HG02852 (cell line): ENCODE results near the gene LMTK2.

ENCODE experiments used
- ATAC-seq: cut with Tn5 transposase; IDR thresholded peaks from one replicate; pipeline ENCODE4 v1.9.1; 2021; ENCODE audit warnings: mild to moderate bottlenecking, moderate library complexity; ENCODE audit not compliant: unreplicated experiment

The LMTK2 gene

GRCh38 chr7:98106647-98107312, at the start of gene LMTK2:
LMTK2 (plus strand) TSS chr7:98106862; CDS start chr7:98107178, 316 bp downstream.
- peak; percentile 99 for ATAC-seq

GRCh38 chr7:98057157-98057556, 49.5 kb upstream of the LMTK2 start:
- no peak for ATAC-seq

- no peak for ATAC-seq
Measured at GRCh38 chr7:98058186-98058585, 48.5 kb upstream of the LMTK2 start.

DNA sequence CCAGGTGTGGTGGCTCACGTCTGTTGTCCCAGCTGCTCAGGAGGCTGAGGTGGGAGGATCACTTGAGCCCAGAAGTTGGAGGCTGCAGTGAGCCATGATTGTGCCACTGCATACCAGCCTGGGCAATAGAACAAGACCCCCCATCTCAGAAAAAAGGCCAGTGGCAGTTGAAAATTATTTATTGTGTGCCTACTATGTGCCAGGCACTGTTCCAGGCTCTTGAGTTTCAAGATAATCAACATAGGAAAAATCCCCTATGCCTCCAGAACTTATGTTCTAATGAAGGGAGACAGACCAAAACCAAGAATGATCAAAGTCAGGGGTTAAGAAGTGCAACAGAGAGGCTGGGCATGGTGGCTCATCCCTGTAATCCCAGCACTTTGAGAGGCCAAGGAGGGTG, 42.4 kb upstream of the LMTK2 start:
- no peak for ATAC-seq

GRCh38 chr7:98066208-98066607, 40.5 kb upstream of the LMTK2 start:
- ATAC-seq = no peak

GRCh38 chr7:98066934-98067507, 39.6 kb upstream of the LMTK2 start:
- ATAC-seq = no peak

GRCh38 chr7:98073047-98073446, 33.6 kb upstream of the LMTK2 start:
- ATAC-seq = no peak

GRCh38 chr7:98075801-98076200, 30.9 kb upstream of the LMTK2 start:
- no peak for ATAC-seq

DNA sequence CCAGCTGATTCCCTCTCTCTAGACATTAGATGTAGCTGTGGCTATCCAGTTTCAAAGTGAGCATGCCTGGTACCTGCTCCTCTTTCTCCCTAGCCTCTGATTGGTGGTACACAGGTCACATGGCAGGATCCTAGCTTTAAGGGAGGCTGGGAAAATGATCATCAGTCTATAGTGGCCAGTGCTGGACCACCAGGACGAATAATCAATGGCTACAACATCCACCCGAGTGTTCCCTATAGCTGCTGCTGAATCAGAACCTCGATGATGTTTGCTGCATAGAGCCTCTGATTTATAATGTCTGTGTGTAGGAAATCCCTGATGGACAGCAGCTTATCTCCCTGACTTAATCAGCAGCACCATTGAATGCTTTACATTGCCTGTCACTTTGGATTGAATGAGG, 28.9 kb upstream of the LMTK2 start:
- ATAC-seq = no peak

DNA sequence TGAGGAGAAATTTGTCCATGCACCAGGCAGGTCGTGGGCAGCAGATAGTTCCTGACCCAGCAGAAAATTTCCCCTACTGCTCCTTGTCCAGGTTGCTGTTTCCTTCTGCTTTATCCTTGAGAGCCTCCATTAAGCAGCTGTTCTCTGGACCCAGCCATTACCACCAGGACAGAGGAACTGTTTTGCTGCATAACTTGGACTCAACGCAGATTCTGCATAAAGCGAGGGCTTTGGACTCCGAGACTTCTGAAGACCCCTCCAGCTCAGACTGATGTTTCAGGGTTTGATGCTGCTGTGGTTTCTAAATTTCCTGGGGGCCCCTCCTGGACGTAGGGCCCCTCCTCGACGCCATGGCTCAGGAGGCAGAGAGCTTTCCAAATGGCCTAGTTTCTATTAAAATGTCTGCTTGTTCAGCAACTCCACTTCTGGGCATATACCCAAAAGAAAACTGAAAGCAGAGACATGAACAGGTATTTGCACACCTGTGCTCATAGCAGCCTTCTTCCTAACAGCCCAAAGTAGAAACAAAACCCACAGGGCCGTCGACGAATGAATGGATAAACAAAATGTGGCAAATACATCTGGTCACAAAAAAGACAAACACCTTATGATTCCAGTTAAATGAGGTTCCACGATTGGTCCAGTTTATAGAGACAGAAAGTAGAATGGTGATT, 28.3 kb upstream of the LMTK2 start:
- no peak for ATAC-seq

- ATAC-seq = no peak
Measured at GRCh38 chr7:98079891-98080648, 26.6 kb upstream of the LMTK2 start.

DNA sequence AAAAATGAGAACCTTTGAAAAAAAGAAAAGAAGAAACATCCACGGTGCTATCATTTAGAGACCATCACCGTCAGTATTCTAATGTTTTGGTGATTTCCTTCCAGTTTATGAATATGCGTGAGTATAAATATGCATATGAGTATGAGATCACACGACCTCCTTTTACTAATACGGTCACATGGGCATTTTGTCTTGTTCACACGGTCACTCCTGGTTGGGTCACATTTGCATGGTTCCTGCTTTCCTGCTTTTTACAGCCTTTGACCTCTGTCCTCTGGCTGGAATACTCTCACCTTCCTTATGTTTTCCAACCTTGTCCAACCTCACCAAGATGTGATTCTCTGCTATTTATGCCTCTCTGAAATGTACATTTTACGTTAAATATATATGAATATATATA, 25.3 kb upstream of the LMTK2 start:
- ATAC-seq = no peak

DNA sequence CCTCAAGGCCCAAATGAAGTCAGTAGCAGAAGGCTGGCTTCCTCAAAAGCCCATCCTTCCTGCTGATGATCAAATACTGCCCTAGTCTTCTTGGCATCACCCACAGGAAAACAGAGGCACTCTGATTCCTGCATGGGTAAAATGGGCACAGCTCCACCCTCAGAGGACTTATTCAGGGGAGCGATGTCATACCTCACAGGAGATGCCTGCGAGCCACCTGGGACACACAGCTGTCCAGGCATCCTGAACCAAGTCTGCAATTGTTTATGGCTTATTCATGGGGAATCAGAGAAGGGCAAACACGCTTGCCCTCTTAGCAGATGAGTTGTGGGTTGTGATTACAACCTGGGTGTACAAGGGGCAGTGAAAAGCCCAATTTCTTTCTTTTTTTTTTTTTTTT, 22.0 kb upstream of the LMTK2 start:
- no peak for ATAC-seq

DNA sequence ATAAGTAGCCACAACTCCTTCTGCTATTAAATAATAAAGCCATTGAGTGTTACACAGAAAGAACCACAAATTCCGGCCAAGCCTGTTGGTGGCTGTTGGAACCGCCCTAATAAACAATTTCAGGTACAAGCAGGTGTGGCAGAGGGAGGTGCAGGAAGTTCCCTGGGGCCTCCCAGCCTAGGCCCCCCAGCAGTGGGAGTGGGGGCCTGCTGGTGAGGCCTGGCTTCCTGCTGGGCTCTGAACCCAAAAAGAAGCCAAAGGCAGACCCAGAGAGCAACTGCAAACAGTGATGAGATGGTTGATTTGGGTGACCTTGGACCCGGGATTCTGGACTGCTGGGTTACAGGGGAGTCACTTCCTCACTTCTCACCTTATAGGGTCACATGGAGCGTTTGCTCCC, 21.0 kb upstream of the LMTK2 start:
- ATAC-seq = no peak

DNA sequence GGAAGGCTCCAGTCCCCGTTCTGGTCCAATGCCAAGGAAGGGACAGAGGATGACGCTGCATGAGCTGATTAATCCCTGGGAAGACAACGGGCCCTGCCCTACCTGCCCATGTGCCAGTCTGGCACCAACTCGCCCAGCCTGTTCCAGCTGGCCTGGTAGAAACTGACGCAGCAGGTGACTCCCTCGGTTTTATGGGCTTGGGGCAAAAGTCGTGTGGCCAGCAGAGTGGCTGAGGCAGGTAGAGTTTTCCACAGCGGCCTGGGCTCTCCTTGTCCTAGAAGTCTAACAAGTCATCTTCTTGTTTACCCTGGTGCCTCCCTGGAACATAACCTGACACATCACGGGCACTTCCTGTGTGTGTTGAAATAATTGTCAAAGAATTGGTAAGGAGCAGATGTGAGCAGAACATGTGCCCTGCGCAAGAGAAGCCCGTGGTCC, 20.4 kb upstream of the LMTK2 start:
- no peak for ATAC-seq

DNA sequence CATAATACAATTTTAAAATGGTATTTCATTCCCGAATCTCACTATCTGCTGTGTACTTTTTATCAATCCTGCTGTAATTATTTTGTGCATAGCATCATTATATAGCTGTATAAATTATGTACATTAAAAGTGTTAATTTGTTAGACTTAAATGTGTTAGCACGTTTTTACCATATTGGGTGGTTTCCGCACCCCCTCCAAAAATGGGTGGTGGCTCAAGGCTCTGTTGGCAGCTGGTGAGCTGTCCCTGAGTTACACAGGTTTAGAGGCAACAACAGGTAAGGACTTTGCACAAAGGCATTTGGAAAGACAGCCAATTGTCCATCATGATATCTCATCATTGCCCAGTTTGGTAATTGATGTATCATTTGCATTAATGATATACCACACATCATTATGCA, 18.6 kb upstream of the LMTK2 start:
- ATAC-seq = no peak

GRCh38 chr7:98090116-98090515, 16.5 kb upstream of the LMTK2 start:
- ATAC-seq = no peak

DNA sequence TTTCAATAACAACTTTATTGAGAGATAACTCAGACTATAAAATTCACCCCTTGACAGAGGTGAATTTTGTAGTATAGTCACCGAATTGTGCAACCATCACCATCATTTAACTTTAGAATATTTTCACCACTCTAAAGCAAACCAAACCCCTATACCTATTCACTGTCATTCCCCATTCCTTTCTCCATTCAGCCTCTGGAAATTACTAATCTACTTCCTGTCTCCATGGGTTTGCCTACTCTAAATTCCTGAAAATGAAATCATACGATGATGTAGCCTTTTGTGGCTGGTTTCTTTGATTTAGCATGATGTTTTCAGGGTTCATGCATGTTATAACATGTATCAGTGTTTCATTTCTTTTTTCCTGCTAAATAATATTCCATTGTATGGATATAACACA, 15.6 kb upstream of the LMTK2 start:
- ATAC-seq = no peak

- ATAC-seq = no peak
Measured at GRCh38 chr7:98091523-98091922, 15.1 kb upstream of the LMTK2 start.

GRCh38 chr7:98097042-98097645, 9.5 kb upstream of the LMTK2 start:
- ATAC-seq = no peak

DNA sequence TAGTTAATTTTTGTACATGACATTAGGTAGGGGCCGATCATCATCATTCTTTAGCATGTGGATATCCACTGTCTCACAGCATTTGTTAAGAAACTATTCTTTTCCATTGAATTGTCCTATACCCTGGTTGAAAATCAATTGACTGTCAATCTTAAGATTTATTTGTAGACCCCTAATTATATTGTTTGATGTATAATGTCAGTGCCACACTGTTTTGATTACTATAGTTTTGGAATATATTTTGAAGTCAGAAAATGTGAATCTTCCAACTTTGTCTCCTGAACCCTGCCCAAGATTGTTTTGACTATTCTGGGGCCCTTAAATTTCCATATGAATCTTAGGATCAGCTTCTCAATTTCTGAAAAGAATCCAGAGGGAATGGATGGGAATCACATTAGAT, 6.6 kb upstream of the LMTK2 start:
- no peak for ATAC-seq
